Vagina (tissue), 2 donors: ENCODE measurements around the gene ACYP2. TPM values are rescaled to one million over a fixed set of nuclear protein-coding genes. Genes with fewer than 3 reads are reported as not detected.

Experiments
- DNase-seq, 2 donors: peaks; one replicate each; pipeline ENCODE4 v3.0.0-alpha.2; 2017; ENCODE audit errors: extremely low spot score in 2 of 2
- H3K27ac ChIP-seq: fragments of 200-600 bp; sonication (generic); one replicate; pipeline ENCODE4 v1.5.1; 2019
- H3K27me3 ChIP-seq: fragments of 200-600 bp; sonication (generic); one replicate; pipeline ENCODE4 v1.5.1; 2019
- H3K36me3 ChIP-seq, 2 donors: fragments of 200-600 bp; sonication (generic); one replicate each; pipeline ENCODE4 v1.5.1; 2017 to 2019
- H3K4me1 ChIP-seq: fragments of 200-600 bp; sonication (generic); one replicate; pipeline ENCODE4 v1.5.1; 2019
- H3K4me3 ChIP-seq, 2 donors: fragments of 200-600 bp; sonication (generic); 1 replicate in 1 of 2; 2 replicates in 1 of 2; pipeline ENCODE4 v1.5.1; 2016 to 2019
- H3K9me3 ChIP-seq: fragments of 200-600 bp; sonication (generic); one replicate; pipeline ENCODE4 v1.5.1; 2019
- POLR2A ChIP-seq, 2 donors: fragments of 450-650 bp; IDR thresholded peaks; one replicate each; pipeline ENCODE4 v1.6.1; 2017; ENCODE audit warnings: antibody characterized with exemption in 2 of 2, mild to moderate bottlenecking in 2 of 2, moderate library complexity in 2 of 2
- POLR2AphosphoS5 ChIP-seq, 2 donors: sonication (generic); formaldehyde crosslinking; IDR thresholded peaks; one replicate each; pipeline ENCODE4 v1.9.0; 2017; ENCODE audit warnings: antibody characterized with exemption in 2 of 2, mild to moderate bottlenecking in 2 of 2, low read depth in 1 of 2; ENCODE audit not compliant: insufficient read depth in 1 of 2
- intact Hi-C: fragments of 100-400 bp; cut with DNase I; formaldehyde crosslinking; loops from one replicate; pipeline ENCODE4 v1.15.1; 2023
- total RNA-seq: library from RNA; depleted of rRNA; stranded (reverse); fragments of >200 nt; gene quantifications from one replicate; pipeline ENCODE4 v1.2.3, GENCODE V29; 2016
- TF ChIP-seq, protein P1 (sequence below), 3 experiments: fragments of 450-650 bp in 2 of 3; fragments of 200-600 bp in 1 of 3; sonication (generic) in 1 of 3; IDR thresholded peaks; one replicate each; pipeline ENCODE4 v1.5.1; 2017 to 2019; ENCODE audit warnings: antibody characterized with exemption in 3 of 3, mild to moderate bottlenecking in 2 of 3, moderate library complexity in 2 of 3

ACYP2 gene
- total RNA-seq, 1 donor from 2014 or later: 10.8 TPM

DNA sequence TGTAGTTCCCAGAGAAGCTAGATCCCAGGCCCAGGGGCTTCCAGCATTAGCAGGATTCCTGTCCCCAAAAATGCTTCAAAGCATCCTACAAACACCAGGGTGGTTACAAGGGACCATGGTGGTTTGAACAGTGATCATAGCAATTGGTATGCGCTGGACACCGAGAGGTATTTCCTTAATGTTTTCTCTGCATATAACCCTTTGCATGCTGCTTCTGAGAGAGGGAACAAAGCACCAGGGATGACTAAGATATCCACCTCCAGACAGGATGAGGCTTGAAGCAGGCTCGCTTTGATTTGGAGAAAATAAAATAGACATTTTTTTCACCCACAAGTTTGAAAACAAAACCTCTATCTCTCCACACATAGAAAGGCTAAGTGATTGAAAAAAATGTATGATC is 191.1 kb downstream of the ACYP2 start:
- Histone ChIP-seq H3K27me3 (no peaks in the 10 kb centered on the region), H3K9me3 (no peaks in the 10 kb centered on the region), H3K4me1 (no peaks in the 10 kb centered on the region), H3K4me3 (no peak overlapping the region), H3K36me3 (no peaks in the 10 kb centered on the region), H3K27ac (no peak overlapping the region)
- no peak for TF ChIP-seq POLR2A (IDR thresholded peaks at IDR 0.05)
- TF ChIP-seq POLR2AphosphoS5 (IDR thresholded peaks at IDR 0.05; ENCODE audit: insufficient read depth in 1 of 2, low read depth in 1 of 2): no peak
- TF ChIP-seq, protein P1, sequence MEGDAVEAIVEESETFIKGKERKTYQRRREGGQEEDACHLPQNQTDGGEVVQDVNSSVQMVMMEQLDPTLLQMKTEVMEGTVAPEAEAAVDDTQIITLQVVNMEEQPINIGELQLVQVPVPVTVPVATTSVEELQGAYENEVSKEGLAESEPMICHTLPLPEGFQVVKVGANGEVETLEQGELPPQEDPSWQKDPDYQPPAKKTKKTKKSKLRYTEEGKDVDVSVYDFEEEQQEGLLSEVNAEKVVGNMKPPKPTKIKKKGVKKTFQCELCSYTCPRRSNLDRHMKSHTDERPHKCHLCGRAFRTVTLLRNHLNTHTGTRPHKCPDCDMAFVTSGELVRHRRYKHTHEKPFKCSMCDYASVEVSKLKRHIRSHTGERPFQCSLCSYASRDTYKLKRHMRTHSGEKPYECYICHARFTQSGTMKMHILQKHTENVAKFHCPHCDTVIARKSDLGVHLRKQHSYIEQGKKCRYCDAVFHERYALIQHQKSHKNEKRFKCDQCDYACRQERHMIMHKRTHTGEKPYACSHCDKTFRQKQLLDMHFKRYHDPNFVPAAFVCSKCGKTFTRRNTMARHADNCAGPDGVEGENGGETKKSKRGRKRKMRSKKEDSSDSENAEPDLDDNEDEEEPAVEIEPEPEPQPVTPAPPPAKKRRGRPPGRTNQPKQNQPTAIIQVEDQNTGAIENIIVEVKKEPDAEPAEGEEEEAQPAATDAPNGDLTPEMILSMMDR (IDR thresholded peaks at IDR 0.05): no peak
- intact Hi-C loops: no loop called here
- no peak for DNase-seq

DNA sequence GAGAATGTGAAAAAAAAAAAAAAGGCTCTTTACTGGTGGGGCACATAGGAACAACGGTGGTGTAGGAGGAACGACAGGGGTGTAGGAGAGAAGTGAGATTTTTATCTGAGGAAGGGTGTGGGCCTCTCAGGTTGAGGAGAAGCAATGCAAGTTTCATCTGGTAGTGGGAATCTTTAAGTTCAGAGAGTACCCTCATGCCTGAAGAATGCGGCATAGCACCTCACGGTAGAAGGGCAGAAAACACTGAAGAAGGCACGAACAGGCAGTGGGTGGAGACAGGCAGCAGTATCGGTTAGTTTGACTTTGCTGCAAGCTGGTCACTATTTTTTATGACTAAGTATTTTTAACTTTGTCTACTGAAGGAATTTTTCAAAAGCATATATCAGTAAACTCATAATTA is 192.8 kb downstream of the ACYP2 start:
- no peaks in the 10 kb centered on the region for H3K27me3 ChIP-seq
- no peak overlapping the region for H3K4me3 ChIP-seq
- no peak overlapping the region for H3K27ac ChIP-seq
- DNase-seq: no peak
- no peaks in the 10 kb centered on the region for H3K36me3 ChIP-seq
- no peaks in the 10 kb centered on the region for H3K4me1 ChIP-seq
- no peak for TF ChIP-seq POLR2A (IDR thresholded peaks at IDR 0.05)
- TF ChIP-seq, protein P1 (IDR thresholded peaks at IDR 0.05): no peak
- no peak for TF ChIP-seq POLR2AphosphoS5 (IDR thresholded peaks at IDR 0.05; ENCODE audit: insufficient read depth in 1 of 2, low read depth in 1 of 2)
- H3K9me3 ChIP-seq: no peaks in the 10 kb centered on the region
- intact Hi-C loops: no loop called here

DNA sequence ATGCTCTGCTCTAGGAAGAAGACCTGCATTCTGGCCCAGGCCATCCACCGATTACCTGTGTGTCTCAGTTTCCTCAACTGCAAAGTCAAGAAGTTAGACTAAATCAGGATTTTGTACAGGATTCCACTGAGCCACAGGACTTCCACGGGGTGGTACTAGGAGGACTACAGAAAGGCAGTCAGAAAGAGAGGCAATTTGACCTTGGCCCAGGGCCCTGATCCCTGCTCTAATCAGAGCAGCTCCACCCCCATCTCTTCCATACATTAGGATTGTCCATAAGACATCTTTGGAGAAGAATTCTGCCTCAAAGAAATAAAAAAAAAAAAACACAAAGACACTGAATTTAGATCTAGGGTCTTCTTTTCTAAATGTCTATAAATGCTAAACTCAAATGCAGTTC is 193.4 kb downstream of the ACYP2 start:
- no peak for DNase-seq
- no peak overlapping the region for H3K27ac ChIP-seq
- H3K36me3 ChIP-seq: no peaks in the 10 kb centered on the region
- no peaks in the 10 kb centered on the region for H3K4me1 ChIP-seq
- H3K9me3 ChIP-seq: no peaks in the 10 kb centered on the region
- intact Hi-C loops: no loop called here
- TF ChIP-seq POLR2A (IDR thresholded peaks at IDR 0.05) (no peak), POLR2AphosphoS5 (IDR thresholded peaks at IDR 0.05; ENCODE audit: insufficient read depth in 1 of 2, low read depth in 1 of 2) (no peak)
- TF ChIP-seq, protein P1 (IDR thresholded peaks at IDR 0.05): no peak
- H3K27me3 ChIP-seq: no peaks in the 10 kb centered on the region
- no peak overlapping the region for H3K4me3 ChIP-seq

DNA sequence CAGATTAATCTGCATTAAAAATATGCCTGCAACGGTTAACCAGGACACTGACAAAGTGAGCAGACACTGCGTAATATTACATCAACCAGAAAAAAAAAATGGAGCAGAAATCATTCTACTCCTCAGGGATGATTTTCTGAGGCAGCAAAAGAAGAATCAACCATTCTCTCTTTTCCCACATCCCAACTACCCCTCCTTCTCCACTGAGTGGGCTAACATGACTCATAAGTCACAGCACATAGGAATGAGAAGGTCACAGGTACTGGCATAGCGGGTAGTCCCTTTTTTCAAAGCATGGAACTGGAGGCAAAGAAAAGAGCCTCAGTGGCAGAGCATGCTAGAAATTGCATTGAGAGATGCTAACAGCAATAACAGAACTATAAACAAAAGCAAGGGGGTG is 194.9 kb downstream of the ACYP2 start:
- no peaks in the 10 kb centered on the region for H3K36me3 ChIP-seq
- no peak overlapping the region for H3K27ac ChIP-seq
- no peak overlapping the region for H3K4me3 ChIP-seq
- intact Hi-C loops: no loop called here
- no peak for DNase-seq
- H3K9me3 ChIP-seq: no peaks in the 10 kb centered on the region
- H3K4me1 ChIP-seq: no peaks in the 10 kb centered on the region
- TF ChIP-seq POLR2AphosphoS5 (IDR thresholded peaks at IDR 0.05; ENCODE audit: insufficient read depth in 1 of 2, low read depth in 1 of 2): no peak
- TF ChIP-seq POLR2A (IDR thresholded peaks at IDR 0.05): no peak
- TF ChIP-seq, protein P1 (IDR thresholded peaks at IDR 0.05): no peak
- no peaks in the 10 kb centered on the region for H3K27me3 ChIP-seq

DNA sequence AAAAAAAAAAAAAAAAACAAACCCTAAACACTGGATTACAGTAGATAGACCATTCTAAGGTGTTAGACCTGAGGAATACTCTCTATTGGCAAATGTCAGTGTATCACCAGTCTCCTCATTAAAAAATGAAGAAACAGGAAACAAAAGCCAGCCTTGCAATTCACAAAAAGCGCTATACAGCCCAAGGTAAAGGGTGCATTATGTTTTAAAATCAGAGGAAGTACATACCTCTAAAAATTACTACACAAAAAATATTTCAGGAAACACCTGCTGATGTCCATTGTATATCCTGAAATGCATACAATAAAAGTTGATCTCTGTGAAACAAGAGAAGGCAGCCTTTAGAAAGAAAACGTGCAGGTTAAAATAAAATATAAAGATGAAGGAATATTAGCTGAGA is 195.5 kb downstream of the ACYP2 start:
- DNase-seq: no peak

More for the DNA sequence above, 195.5 kb downstream of the ACYP2 start:
- no peaks in the 10 kb centered on the region for H3K27me3 ChIP-seq
- H3K27ac ChIP-seq: no peak overlapping the region
- H3K9me3 ChIP-seq: no peaks in the 10 kb centered on the region
- H3K4me3 ChIP-seq: no peak overlapping the region
- H3K4me1 ChIP-seq: no peaks in the 10 kb centered on the region
- intact Hi-C loops: no loop called here
- TF ChIP-seq, protein P1 (IDR thresholded peaks at IDR 0.05): no peak
- TF ChIP-seq POLR2A (IDR thresholded peaks at IDR 0.05) (no peak), POLR2AphosphoS5 (IDR thresholded peaks at IDR 0.05; ENCODE audit: insufficient read depth in 1 of 2, low read depth in 1 of 2) (no peak)
- H3K36me3 ChIP-seq: no peaks in the 10 kb centered on the region
